Hematopoietic multipotent progenitor cell treated with erythropoietin and hydrocortisone succinate and interleukin-3 and kit ligand, for 17 days (in vitro differentiated cells): ENCODE data around the gene GPR107.

Experiments
- DNase-seq: peaks from one replicate; pipeline ENCODE4 v3.0.0-alpha.2; 2015; ENCODE audit warnings: low spot score

The GPR107 gene

GRCh38 chr9:130054325-130054786, 650 bp downstream of the GPR107 start:
- DNase-seq: no peak

GRCh38 chr9:130054820-130055219, 1.1 kb downstream of the GPR107 start:
- no peak for DNase-seq

- no peak for DNase-seq
These were observed 4.4 kb downstream of the GPR107 start for GRCh38 chr9:130058154-130058553.

GRCh38 chr9:130058887-130059286, 5.2 kb downstream of the GPR107 start:
- no peak for DNase-seq

GRCh38 chr9:130060296-130060695, 6.6 kb downstream of the GPR107 start:
- no peak for DNase-seq

- DNase-seq: no peak
These were observed 9.0 kb downstream of the GPR107 start for GRCh38 chr9:130062750-130063149.

- no peak for DNase-seq
These were observed 10.9 kb downstream of the GPR107 start for GRCh38 chr9:130064621-130065020.

GRCh38 chr9:130069048-130069447, 15.3 kb downstream of the GPR107 start:
- no peak for DNase-seq

GRCh38 chr9:130072515-130073235, 19.0 kb downstream of the GPR107 start:
- no peak for DNase-seq

GRCh38 chr9:130073373-130073772, 19.7 kb downstream of the GPR107 start:
- no peak for DNase-seq

- no peak for DNase-seq
These were observed 24.8 kb downstream of the GPR107 start for GRCh38 chr9:130078547-130078946.

GRCh38 chr9:130084337-130084736, 30.6 kb downstream of the GPR107 start:
- no peak for DNase-seq

GRCh38 chr9:130088051-130088450, 34.3 kb downstream of the GPR107 start:
- no peak for DNase-seq

- DNase-seq: no peak
These were observed 35.4 kb downstream of the GPR107 start for GRCh38 chr9:130089141-130089540.

GRCh38 chr9:130090915-130091314, 37.2 kb downstream of the GPR107 start:
- DNase-seq: no peak

GRCh38 chr9:130092910-130093309, 39.2 kb downstream of the GPR107 start:
- DNase-seq: no peak

- DNase-seq: no peak
These were observed 42.2 kb downstream of the GPR107 start for GRCh38 chr9:130095872-130096271.

GRCh38 chr9:130100681-130101080, 47.0 kb downstream of the GPR107 start:
- DNase-seq: no peak

- DNase-seq: no peak
These were observed 48.2 kb downstream of the GPR107 start for GRCh38 chr9:130101915-130102314.

- no peak for DNase-seq
These were observed 50.9 kb downstream of the GPR107 start for GRCh38 chr9:130104491-130105193.

GRCh38 chr9:130106860-130107233, 53.1 kb downstream of the GPR107 start:
- DNase-seq: no peak

GRCh38 chr9:130107234-130107861, 53.6 kb downstream of the GPR107 start:
- peak; percentile 88 for DNase-seq

- DNase-seq: no peak
These were observed 54.2 kb downstream of the GPR107 start for GRCh38 chr9:130107955-130108354.
